ENCODE measurements around the gene GLOD4.
"Not testable (repeated sequence)": the region's sequence is repeated elsewhere in the genome, so short reads cannot be mapped to it uniquely, and the experiment has no call there.

The GLOD4 gene

DNA sequence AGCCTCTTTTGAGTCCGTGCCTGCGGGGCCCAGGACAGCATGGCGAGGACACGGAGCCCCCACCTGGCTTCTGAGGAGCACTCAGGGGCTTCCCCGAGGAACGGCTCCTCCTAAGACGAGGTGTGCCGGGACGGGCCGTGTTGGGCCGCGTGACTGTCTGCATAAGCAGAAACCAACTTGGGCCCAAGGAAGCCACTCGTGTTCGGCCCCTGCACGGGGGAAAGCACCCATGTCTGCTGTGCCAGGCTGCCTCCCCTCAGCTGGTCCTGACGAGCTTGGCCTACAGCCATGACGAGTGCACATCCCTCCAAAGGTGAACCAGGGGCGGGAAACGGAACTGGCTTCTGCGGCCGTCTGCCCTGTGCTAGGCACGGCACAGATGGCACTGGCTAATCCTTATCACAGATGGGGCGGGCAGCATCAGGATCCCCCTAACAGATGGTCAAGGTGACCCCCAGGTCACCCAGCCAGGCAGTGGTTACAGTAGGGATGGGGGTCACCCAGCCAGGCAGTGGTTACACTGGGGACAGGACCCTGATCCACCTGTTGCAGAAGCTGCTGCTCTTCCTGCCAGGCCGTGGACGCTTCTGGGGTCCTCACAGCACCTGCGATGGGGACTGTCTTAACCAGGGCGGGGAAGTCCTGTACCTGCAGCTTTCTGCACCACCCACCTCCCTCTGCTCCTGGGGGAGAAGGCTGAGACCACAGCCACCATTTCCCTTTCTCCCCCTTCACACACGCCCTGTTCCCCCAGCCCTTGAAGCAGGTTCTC, 25.6 kb upstream of the GLOD4 start:
- Histone ChIP-seq H3K4me1 (ENCODE audit: low read length) (no peaks in the 10 kb centered on the region), H2AFZ (ENCODE audit: low read length) (no peak overlapping the region), H3K79me2 (ENCODE audit: low read length) (no peaks in the 10 kb centered on the region), H3K27ac (ENCODE audit: low read length) (no peak overlapping the region), H3K36me3 (replicated peaks; ENCODE audit: insufficient read depth, low read length) (no peaks in the 10 kb centered on the region), H3K27me3 (replicated peaks; ENCODE audit: insufficient read depth, low read length) (peaks cover 86% of the 10 kb centered on the region), H3K4me3 (ENCODE audit: low read length) (no peak overlapping the region), H3K9me3 (replicated peaks; ENCODE audit: insufficient read depth, low read length) (no peaks in the 10 kb centered on the region), H3K4me2 (ENCODE audit: low read depth, low read length) (no peak overlapping the region), H3F3A (ENCODE audit: insufficient read depth, low read length) (no peaks in the 10 kb centered on the region), H3K9ac (ENCODE audit: low read length) (no peak overlapping the region), H4K20me1 (ENCODE audit: insufficient read depth, low read length) (no peaks in the 10 kb centered on the region), H3K9me2 (replicated peaks; ENCODE audit: insufficient read depth, low read length) (no peaks in the 10 kb centered on the region)
- TF ChIP-seq EZH2phosphoT487 (IDR thresholded peaks at IDR 0.05; ENCODE audit: low read length) = no peak
- no peak for TF ChIP-seq EZH2 (optimal IDR thresholded peaks at IDR 0.05; ENCODE audit: low read depth, low read length)
- TF ChIP-seq, protein P1, sequence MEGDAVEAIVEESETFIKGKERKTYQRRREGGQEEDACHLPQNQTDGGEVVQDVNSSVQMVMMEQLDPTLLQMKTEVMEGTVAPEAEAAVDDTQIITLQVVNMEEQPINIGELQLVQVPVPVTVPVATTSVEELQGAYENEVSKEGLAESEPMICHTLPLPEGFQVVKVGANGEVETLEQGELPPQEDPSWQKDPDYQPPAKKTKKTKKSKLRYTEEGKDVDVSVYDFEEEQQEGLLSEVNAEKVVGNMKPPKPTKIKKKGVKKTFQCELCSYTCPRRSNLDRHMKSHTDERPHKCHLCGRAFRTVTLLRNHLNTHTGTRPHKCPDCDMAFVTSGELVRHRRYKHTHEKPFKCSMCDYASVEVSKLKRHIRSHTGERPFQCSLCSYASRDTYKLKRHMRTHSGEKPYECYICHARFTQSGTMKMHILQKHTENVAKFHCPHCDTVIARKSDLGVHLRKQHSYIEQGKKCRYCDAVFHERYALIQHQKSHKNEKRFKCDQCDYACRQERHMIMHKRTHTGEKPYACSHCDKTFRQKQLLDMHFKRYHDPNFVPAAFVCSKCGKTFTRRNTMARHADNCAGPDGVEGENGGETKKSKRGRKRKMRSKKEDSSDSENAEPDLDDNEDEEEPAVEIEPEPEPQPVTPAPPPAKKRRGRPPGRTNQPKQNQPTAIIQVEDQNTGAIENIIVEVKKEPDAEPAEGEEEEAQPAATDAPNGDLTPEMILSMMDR (IDR thresholded peaks at IDR 0.05; ENCODE audit: low read length) = no peak
- no peak for DNase-seq

DNA sequence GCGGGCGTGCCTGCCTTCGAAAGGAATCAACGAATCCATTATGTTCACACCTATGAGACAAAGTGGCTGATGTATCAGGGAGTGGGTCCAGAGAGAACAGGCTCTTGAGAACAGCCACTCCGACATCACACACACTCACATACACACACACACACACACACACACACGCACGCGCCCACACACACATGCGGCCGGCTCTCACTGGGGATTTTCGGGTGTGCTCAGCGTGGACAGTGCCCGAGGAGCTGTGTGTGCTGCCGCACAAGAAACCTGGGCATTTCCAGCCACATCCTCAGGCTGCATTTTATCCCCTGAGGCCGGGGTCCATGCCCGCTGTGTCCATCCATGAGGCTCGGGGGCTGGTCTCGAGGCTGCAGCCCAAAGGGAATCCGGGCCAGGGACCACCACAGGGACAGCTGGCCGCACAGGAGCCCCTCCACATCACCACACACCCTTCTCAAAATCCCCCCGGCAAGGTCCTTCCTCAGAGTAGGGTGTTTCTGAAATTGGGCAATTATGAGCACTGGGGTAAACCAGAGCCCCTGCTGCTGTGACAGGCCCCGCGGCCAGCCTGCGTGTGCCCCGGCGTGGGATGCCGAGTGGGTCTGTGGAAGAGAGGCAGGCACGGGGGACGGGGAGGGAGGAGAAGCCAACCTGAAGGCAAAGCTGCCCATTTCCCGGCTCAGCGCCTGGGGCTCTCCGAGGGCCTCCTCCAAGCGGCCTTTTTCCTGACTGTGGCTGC, 24.9 kb upstream of the GLOD4 start:
- no peaks in the 10 kb centered on the region for H3K4me1 ChIP-seq (ENCODE audit: low read length)
- H4K20me1 ChIP-seq (ENCODE audit: insufficient read depth, low read length) = no peaks in the 10 kb centered on the region
- peaks cover 86% of the 10 kb centered on the region for H3K27me3 ChIP-seq (replicated peaks; ENCODE audit: insufficient read depth, low read length)
- H3K36me3 ChIP-seq (replicated peaks; ENCODE audit: insufficient read depth, low read length) = no peaks in the 10 kb centered on the region
- no peak for DNase-seq
- no peak overlapping the region for H2AFZ ChIP-seq (ENCODE audit: low read length)
- no peaks in the 10 kb centered on the region for H3K9me3 ChIP-seq (replicated peaks; ENCODE audit: insufficient read depth, low read length)
- H3K4me3 ChIP-seq (ENCODE audit: low read length) = no peak overlapping the region
- H3K4me2 ChIP-seq (ENCODE audit: low read depth, low read length) = no peak overlapping the region
- no peaks in the 10 kb centered on the region for H3K79me2 ChIP-seq (ENCODE audit: low read length)
- no peaks in the 10 kb centered on the region for H3K9me2 ChIP-seq (replicated peaks; ENCODE audit: insufficient read depth, low read length)
- TF ChIP-seq, protein P1 (IDR thresholded peaks at IDR 0.05; ENCODE audit: low read length) = no peak
- no peak for TF ChIP-seq EZH2 (optimal IDR thresholded peaks at IDR 0.05; ENCODE audit: low read depth, low read length)
- no peak for TF ChIP-seq EZH2phosphoT487 (IDR thresholded peaks at IDR 0.05; ENCODE audit: low read length)
- no peaks in the 10 kb centered on the region for H3F3A ChIP-seq (ENCODE audit: insufficient read depth, low read length)
- H3K27ac ChIP-seq (ENCODE audit: low read length) = no peak overlapping the region
- no peak overlapping the region for H3K9ac ChIP-seq (ENCODE audit: low read length)

DNA sequence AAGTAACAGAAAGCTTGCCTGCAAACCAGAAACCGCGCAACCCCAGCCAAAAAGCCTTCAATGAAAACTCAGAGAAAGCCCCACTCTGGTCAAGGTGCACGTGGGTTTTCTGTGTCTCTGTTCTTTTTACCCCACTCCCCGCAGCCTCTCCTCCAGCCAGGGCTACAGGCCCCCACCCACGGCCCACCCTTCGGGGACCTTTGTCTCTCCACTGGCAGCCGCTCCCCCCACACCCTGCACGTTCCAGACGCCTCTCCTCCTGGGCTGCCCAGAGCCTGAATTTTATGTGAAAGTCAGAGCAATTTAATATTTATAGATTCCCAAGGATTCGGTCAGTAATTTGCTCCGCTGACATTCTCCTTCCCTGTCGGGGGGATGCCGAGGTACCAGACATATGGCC, 24.3 kb upstream of the GLOD4 start:
- Histone ChIP-seq H3K27me3 (replicated peaks; ENCODE audit: insufficient read depth, low read length) (peaks cover 87% of the 10 kb centered on the region), H4K20me1 (ENCODE audit: insufficient read depth, low read length) (no peaks in the 10 kb centered on the region), H2AFZ (ENCODE audit: low read length) (no peak overlapping the region), H3K9me3 (replicated peaks; ENCODE audit: insufficient read depth, low read length) (no peaks in the 10 kb centered on the region), H3K9me2 (replicated peaks; ENCODE audit: insufficient read depth, low read length) (no peaks in the 10 kb centered on the region), H3K36me3 (replicated peaks; ENCODE audit: insufficient read depth, low read length) (no peaks in the 10 kb centered on the region), H3K79me2 (ENCODE audit: low read length) (no peaks in the 10 kb centered on the region), H3K27ac (ENCODE audit: low read length) (no peak overlapping the region), H3F3A (ENCODE audit: insufficient read depth, low read length) (no peaks in the 10 kb centered on the region), H3K4me2 (ENCODE audit: low read depth, low read length) (no peak overlapping the region), H3K4me1 (ENCODE audit: low read length) (no peaks in the 10 kb centered on the region), H3K9ac (ENCODE audit: low read length) (no peak overlapping the region), H3K4me3 (ENCODE audit: low read length) (no peak overlapping the region)
- DNase-seq = no peak
- TF ChIP-seq EZH2phosphoT487 (IDR thresholded peaks at IDR 0.05; ENCODE audit: low read length) (no peak), EZH2 (optimal IDR thresholded peaks at IDR 0.05; ENCODE audit: low read depth, low read length) (no peak)
- TF ChIP-seq, protein P1 (IDR thresholded peaks at IDR 0.05; ENCODE audit: low read length) = no peak

DNA sequence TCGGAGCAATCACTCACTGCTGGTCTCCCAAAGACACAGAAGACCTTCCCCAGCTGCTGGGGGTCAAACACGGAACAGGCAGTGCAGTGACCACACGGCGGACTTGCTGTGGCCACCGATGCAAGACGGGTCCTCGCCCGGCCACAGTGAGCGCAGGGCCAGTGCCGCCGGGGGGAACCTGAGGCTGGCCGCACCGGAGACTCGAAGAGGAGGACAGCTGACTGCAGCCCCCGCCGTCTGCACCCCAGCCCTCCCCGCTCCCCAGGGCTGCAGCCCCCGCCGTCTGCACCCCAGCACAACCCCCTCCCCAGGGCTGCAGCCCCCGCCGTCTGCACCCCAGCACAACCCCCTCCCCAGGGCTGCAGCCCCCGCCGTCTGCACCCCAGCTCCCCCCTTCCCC, 23.8 kb upstream of the GLOD4 start:
- not testable (repeated sequence) for H3K36me3 ChIP-seq (replicated peaks; ENCODE audit: insufficient read depth, low read length); H3K4me3 ChIP-seq (ENCODE audit: low read length); H3K9me3 ChIP-seq (replicated peaks; ENCODE audit: insufficient read depth, low read length); DNase-seq; H3K9me2 ChIP-seq (replicated peaks; ENCODE audit: insufficient read depth, low read length); H3K79me2 ChIP-seq (ENCODE audit: low read length); H3K4me1 ChIP-seq (ENCODE audit: low read length); H2AFZ ChIP-seq (ENCODE audit: low read length); H4K20me1 ChIP-seq (ENCODE audit: insufficient read depth, low read length); H3K4me2 ChIP-seq (ENCODE audit: low read depth, low read length); H3F3A ChIP-seq (ENCODE audit: insufficient read depth, low read length); H3K27ac ChIP-seq (ENCODE audit: low read length); H3K9ac ChIP-seq (ENCODE audit: low read length)
- peaks cover 87% of the 10 kb centered on the region for H3K27me3 ChIP-seq (replicated peaks; ENCODE audit: insufficient read depth, low read length)
